Stimulated activated CD4-positive, alpha-beta T cell treated with anti-CD3 and anti-CD28 coated beads, Interleukin-12 subunit alpha, Interleukin-12 subunit beta, amount 100 ng/mL, for 4 hours (primary cell): ENCODE measurements around the gene MYLIP.

Experiments used
- DNase-seq: peaks from one replicate; pipeline ENCODE4 v3.0.0-alpha.2; 2020

MYLIP gene

DNA sequence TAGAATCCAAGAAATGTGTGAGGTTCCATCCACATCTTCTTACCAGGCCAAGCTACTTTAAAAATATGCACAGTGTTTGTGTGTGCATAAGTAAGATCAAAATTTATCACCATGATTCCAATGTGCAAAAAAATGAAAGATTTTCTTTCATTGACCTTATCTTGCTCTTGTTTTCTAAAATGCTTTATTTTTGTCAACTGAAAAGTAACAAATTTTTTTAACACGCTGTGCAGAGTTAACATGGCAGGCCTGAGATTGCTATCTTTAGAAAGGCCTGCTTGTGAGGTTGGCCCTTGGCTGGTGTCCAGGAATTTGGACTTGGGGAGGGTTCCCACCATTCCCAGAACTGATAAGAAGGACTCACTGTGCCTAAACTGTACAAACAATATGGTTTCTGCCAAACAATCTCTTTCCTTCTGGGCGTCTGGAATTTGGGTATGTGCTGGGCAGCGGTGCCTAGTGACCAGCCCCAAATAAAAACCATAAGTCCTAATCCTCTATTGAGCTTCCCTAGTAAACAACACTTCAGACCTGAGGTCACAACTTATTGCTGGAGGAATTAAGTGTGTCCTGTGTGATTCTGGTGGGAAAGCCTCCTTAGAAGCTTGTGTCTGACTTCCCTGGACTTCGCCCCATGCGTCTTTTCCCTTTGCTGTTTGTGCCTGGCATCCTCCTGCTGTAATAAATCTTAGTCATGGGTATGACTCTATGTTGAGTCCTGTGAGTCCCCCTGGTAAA lies 19.8 kb upstream of the MYLIP start:
- no peak for DNase-seq

DNA sequence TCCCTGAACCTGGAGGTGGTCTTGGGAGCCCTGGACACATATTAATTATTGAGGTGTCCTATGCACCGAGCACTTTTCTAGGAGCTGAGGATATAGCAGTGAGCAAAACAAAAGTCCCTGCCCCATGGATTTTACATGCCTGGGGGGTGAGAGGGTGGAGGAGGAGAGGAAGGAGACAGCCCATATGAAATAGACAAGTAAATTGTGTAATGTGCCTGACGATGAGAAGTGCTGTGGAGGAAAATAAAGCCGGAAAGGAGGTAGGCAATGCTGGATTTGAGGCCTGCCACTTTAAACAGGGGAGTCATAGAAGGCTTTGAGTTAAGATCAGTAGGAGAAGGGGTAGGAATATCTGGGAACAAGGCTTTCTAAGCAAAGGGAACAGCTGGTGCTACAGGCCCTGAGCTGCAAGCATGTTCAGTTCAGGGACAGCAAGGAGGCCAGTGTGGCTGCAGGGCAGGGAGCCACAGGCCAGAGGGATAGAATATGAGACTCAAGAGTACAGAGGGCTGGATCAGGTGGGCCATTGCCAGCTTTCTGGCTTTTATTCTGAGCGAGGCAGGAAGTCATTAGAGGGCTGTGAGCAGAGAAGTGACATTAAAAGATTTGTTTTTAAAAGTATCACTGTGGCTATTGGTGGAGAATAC lies 19.1 kb upstream of the MYLIP start:
- DNase-seq, result no peak

DNA sequence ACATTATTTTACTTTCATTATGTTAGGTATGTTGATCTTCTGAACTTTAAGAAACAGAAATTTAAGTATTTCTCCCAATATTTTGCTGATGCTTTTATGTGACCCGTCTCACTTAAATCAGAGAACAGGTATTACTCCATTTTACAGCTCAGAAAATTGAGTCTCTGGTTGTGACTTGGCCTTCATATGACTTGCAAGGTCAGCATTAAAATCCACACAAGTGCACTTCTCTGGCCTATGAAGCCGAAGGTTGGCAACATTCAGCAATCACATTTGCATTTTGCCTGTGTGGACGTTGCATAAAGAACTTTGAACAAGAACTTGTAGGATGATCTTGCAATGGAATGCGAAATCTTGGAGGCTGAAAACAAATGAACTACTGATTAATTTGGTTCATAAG lies 10.1 kb upstream of the MYLIP start:
- no peak for DNase-seq

DNA sequence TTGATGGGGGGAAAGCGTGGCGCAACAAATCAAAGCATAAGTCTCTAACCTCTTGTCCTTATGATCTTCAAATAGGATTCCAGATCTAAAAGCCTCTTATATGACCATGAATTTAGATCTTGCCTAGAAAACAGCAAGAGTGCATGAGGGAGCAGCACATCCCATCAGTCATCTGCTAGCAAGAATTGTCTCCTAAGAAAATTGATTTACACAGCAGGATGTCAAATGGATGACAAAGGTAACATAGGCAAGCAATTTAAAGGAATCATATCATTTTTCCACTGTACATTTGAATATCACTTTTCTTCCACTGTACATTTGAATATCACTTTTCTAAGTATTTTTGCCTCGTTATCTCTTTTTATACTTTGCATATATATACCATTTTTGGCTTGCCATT lies 7.5 kb upstream of the MYLIP start:
- DNase-seq, result no peak

DNA sequence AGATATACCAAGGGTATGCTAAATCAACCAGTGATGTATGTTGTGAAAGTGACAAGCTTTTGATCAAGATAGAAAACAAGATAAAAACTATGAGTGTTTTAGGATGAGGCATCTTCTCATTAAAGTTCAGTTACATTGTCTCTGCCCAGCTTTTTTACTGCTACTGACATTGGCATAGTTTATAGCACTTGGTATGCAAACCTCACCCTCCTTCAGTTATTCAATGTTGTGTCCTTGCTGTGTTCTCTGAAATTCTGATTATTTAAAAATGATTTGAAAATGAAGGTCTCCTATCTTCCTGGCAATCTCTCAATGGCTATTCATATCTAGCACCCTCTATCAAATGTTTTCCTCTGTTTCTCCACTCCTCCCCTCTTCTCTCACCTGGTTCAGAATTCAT lies 6.7 kb upstream of the MYLIP start:
- DNase-seq, result no peak

DNA sequence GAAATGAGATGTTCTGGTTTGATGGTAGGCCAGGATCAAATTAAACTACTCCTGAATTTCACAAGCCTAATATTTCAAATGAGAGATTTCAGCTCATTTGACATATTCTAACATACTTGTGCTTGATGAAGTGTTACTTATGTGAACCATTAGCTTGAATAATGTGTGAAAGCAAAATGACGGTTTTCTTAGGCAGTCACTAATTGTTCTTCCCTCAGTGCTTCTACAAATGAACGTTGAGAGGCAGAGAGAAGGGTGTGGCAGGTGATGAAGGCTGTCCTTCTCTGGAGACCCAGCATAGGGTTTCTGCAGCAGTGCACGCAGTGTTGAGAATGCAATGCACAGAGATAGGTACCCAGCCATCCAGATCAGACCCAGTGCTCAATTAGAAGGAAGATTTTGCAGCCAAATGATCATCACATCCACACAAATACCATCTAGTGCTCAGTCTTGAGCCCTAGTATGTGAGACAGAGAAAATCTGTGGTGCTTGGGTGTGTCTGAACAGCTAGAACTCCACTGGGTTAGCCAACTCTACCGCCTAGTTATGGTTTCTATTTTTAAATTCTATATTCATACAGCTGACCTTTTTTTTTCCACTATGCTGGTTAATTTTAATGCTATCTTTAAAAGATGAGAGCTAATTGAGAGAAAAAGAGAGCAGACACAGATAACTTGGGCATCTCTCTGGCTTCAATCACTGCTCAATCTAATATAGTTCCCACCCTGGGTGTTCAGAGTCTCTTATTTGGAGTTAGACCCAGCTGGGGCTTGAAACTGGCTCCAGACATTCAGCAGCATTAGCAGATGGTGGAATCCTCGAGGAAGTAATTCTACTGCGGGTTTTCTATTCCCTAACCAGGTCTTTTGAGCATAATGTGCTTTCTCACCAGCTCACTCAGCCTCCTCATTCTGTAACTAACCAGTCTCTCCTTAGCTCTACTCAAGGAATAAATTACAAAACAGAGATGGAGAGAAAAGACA lies 4.4 kb upstream of the MYLIP start:
- no peak for DNase-seq

DNA sequence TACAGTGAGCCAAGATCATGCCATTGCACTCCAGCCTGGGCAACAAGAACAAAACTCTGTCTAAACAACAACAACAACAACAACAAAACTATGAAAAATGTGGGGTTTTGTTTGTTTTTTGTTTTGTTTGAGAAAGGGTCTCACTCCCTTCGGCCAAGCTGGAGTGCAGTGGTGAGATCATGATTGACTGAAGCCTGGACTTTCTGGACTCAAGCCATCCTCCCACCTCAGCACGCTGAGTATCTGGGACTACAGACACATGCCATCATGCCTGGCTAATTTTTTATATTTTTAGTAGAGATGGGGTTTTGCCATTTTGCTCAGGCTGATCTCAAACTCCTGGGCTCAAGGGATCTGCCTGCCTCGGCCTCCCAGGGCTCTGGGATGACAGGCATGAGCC lies 2.8 kb upstream of the MYLIP start:
- no peak for DNase-seq

DNA sequence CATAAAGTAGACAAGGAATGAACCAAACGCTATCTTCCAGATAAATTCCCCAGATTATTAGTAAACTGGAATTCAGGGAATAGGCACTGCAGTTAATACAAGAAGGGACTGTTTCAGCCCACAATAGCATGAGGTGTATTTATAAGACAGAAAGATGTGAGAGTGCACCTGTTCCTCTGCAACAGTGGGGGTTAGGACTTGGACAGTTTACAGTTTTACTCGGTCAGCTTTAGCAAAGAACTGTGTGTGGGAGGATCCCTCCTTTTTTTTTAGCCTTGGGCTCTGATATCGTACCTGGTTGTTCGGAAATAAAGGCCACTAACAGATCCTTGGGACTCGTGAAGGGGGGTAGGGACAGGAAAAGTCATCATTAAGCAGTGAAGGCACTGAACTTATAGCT lies 2.0 kb upstream of the MYLIP start:
- DNase-seq, result no peak

DNA sequence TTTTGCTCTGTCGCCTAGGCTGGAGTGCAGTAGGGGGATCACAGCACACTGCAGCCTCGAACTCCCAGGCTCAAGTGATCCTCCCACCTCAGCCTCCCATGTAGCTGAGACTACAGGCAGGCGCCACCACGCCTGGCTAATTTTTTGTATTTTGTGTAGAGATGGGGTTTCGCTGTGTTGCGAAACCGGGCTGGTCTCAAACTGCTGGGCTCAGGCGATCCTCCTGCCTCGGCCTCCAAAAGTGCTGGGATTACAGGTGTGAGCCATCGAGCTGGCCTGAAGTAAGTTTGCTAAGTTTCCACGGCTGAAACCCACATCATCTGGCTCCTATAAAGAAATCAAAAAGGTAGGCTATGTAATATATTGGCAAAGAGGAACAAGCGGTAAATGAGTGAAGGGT lies 1.4 kb upstream of the MYLIP start:
- no peak for DNase-seq

DNA sequence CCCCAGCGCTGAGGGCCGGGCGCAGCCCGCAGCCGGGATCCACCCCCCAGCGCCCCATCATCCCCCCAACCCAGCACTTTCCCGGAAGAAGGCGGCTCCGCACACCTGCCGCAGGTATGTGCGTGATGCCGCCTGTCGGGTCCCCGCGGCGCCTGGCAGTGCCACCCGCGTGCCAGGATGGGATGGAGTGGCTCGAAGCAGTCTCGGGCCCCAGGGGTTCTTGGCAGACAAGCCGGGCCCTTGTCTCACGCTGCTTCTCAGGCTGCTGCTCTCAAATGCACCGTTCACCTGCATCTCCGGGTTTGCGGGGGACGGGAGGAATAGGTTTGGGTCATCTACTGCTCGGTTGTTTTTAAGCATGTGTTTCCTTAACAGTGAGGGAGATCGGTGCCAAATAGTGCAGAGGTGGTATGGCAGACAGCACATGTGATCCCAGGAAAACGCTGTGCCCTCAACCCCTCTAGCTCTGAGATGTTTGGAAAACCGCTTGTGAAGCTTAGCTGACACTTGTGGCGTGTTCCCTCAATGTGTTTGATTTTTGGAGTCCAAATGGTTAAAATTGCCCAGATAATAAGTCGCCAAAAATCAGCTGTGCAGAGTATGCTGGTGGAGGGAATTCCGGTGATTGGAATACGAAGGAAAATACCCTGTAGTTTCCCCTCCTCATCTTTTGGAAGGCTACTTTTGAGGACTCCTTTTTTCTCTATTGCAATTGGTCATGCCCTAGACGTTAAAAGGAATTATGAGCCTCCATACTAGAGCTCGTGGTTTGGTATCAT lies 926 bp downstream of the MYLIP start:
- DNase-seq, result no peak

DNA sequence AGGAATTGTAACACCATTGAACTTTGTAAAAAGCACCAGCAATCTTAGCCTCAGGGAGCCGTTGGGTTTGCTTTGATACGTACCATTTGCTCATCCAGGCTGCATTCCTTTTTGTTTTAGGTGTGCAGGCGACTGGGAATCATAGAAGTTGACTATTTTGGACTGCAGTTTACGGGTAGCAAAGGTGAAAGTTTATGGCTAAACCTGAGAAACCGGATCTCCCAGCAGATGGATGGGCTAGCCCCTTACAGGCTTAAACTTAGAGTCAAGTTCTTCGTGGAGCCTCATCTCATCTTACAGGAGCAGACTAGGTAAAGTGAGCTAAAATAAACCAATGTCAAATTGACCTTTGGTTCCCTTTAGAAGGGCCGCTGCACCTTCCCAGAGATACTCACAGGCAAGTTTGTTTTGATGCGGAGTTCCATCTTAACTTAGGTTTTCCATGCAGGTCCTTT lies 1.6 kb downstream of the MYLIP start:
- no peak for DNase-seq

DNA sequence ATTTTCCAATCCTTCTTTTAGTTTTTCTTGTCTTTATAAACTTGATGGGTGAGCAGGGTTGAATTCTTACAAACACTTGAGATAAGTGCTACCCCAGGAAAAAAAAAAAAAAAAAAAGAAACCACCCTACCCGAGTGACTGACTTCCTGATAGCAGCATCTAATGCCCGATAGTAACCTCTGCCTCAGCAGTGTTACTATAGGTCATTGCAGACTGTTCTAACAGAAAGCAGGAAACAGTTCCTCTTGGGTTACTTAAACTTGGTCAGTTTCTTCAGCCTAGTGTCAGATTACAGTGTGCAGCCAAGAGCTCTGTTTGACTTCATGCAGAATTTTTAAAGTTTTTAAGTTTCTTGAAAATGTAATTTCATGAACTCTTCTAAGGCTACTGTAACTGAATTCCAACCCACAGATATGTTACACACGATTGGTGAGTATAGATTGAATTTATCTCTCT lies 2.1 kb downstream of the MYLIP start:
- no peak for DNase-seq

DNA sequence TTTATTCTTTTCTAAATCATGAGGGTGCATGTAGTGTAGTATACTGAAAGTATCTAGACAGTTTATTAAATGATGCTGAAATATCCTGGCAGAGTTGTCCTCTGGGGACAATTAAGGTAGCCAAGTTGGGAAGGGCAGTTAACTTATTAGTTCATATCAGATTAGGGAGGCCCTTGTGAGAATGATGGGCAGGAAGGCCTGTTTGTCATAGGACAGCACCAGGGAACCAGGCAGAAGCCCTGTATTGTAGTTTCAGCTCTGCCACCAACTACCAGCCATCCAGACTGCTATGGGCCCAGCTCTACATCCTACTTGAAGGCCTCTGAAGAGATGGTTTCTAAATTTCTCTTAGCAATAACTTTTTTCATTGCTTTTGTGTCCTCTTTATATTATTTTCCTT lies 4.0 kb downstream of the MYLIP start:
- no peak for DNase-seq

DNA sequence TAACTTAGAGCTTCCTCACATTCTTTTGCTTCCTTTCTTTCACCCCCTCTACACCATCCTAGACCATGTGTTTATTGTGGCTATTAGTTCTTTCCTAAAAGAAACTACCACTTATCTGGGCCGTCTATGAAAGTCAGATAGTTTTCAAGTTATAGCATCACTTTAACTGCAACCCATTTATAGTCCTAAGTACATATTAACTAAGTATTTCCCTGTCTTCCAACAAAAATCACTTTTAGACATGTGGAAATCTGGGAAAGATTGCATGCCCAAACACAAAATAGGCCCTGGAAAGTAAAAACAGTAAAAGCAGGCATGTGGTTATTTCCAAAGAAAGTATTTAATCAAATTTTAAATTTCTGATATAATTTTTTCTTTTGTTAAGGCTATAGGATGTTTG lies 5.5 kb downstream of the MYLIP start:
- no peak for DNase-seq

DNA sequence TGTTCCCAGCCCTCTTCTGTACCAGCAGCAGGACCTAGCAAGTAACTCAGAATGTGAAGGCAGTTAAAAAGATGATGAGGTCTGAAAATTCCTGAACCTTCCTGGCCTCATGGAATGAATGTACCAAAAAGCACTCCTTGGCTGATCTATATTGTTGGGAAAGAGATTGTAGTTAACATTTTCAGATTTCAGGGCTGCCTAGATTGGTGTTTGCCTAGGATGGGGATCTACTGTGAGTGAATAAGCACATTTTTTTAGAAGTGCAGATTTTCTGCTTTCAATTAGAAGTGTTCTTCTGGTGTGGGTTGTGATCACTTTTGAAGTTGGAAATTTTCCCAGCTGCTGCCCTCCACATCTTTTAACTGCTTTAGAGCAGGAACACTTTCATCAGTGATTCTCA lies 6.2 kb downstream of the MYLIP start:
- DNase-seq, result no peak

DNA sequence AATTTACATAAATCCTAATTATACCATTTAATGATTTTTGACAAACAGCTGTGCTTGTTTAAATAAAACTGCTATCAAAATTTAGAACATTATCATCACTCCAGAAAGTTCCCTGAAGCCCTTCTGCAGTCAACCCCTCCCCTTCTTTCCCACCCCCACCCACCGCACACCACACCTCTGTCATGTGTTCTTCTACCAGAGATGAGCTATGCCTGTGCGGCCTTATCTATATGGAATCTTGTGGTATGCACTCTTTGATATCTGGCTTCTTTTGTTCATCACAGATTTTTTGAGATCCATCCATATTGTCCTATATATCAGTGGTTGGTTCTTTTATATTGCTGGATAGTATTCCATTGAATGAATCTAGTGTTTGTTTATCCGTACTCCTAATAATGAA lies 7.2 kb downstream of the MYLIP start:
- peak; percentile 12 for DNase-seq

DNA sequence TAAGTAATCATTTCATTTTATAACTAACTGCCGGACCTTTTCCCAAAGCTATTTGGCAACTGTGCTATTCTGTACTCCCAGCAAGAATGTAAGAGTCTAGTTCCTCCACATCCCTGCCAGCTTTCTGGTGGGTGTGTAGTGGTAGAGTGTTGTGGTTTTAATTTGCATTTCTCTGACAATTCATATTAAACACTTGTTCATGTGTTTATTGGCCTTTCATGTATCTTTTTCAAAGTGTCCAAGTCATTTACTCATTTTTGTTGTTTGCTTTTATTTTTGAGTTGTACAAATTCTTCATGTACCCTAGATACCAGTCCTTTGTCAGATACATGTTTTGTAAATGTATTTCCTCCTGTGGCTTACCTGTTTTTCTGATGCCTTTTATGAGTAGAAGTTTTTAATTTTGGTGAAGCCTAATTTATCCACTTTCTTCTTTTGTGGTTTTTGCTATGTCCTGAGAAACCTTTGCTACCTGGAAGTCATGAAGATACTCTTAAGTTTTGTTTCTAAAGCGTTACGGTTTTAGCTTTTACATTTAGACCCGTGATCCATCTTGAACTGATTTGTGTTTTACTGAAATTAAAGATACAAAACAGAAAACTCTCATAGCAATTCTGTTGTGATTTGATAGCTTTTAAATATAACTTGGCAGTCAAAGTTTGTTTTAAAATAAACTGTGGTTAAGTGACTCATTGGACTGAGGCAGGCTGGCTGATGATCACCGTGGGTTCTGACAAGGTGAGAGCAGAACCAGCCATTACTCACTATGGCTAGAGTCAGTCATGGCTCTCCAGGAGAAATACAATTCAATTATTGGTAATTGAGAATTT lies 8.0 kb downstream of the MYLIP start:
- DNase-seq, result peak; percentile 35

DNA sequence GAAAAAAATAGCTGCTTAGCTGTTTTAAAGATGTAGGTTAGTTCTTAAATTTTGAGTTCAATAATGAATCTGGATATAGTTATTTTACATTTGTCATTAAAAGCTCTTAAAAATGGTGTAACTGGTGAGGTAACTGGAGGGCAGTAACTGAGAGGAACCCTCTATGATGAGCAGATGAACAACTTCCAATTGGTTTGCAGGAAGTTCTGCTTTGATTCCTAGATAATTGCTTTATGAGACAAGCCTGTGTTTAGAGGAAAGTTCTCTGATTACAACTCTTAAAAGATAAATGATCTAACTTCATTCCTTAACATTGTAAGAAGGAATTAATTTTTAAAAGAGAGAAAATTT lies 8.5 kb downstream of the MYLIP start:
- no peak for DNase-seq

DNA sequence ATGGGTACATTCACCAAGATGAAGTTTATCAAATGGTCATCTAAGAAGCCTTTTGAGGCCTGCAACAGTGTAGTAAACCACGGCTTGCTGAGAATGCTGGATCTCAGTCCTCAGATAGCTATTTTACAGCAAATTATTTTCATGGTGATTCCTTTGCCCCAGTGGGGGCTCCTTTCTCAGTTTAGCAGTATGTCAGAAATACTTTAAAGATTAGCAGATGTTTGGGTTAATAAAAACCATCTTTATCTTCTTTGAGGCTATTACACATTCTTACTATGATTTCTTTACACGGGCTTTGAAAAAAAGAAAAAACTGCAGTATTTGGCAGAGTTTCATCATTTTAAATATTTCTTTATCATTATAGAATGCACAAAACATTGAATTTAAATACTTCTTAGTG lies 10.7 kb downstream of the MYLIP start:
- no peak for DNase-seq

DNA sequence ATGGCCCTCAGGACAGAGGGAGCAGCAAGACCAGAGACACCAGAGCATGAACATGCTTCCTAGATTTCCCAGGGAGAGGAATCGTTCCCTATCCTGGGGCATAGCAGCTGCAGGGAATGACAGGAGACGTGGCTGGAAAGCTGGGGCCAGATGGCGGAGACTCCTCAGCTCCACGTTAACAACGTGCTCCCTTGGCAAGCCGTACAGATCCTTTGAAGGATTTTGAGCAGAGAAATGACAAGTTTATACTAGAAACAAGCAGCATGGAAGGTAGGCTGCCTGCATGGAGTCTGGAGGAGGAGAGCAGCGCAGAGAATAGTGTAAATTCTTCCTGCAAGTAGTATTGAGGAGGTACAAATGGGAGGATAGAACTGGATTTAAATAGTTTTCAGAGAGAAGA lies 11.7 kb downstream of the MYLIP start:
- no peak for DNase-seq

DNA sequence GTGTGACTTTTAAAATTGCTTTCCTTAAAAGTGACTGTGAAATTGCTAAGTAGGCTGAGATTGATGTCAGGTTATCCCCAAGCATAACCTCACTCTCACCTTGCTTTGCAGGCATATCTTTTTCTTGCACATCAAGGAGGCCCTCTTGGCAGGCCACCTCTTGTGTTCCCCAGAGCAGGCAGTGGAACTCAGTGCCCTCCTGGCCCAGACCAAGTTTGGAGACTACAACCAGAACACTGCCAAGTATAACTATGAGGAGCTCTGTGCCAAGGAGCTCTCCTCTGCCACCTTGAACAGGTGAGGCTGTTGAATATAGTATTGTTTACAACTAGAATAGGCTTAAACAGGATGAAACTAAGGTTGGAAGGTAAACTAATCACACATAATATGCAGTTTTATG lies 12.6 kb downstream of the MYLIP start:
- DNase-seq, result no peak

DNA sequence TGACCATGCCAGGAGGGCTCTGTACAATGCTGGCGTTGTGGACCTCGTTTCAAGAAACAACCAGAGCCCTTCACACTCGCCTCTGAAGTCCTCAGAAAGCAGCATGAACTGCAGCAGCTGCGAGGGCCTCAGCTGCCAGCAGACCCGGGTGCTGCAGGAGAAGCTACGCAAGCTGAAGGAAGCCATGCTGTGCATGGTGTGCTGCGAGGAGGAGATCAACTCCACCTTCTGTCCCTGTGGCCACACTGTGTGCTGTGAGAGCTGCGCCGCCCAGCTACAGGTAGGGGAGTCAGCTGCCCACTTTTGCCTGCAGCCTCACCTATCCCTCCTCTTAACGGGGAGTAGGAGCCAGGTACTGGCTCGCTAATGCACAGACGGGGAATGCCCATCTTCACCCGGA lies 16.2 kb downstream of the MYLIP start:
- DNase-seq, result no peak
